ENCODE results near the gene DIPK1B. TPM values are rescaled to one million over a fixed set of nuclear protein-coding genes. Genes with fewer than 3 reads are reported as not detected.

DIPK1B gene
- total and polyA plus RNA-seq, 11 donors: 14.4 to 46.3 (median 19.8) TPM

GRCh38 chr9:136722969-136723356, 10.6 kb downstream of the DIPK1B start:
- no peaks in the 10 kb centered on the region for H3K9me3 ChIP-seq
- ATAC-seq: no peak
- peaks cover 11 to 91% (median 58%) of the 10 kb centered on the region in 12 donors for H3K4me1 ChIP-seq
- H3K27ac ChIP-seq: peak overlapping the region in 1 of 12 donors; percentile 61
- H3K27me3 ChIP-seq: no peaks in the 10 kb centered on the region
- intact Hi-C loops (cut with DNase I): no loop called here
- peaks cover 3 to 59% (median 49%) of the 10 kb centered on the region in 9 donors for H3K36me3 ChIP-seq
- 86 to 93% (median 88%) methylated on average over 11 to 24 of the region's 24 CpGs for WGBS, 4 donors
- DNase-seq: no peak
- no peak overlapping the region for H3K4me3 ChIP-seq
- no peak for TF ChIP-seq POLR2A (IDR thresholded peaks at IDR 0.05)

- intact Hi-C loops (cut with DNase I): no loop called here
- H3K36me3 ChIP-seq: peaks cover 3 to 59% (median 49%) of the 10 kb centered on the region in 9 donors
- 90 to 96% (median 92%) methylated on average over 24 to 32 of the region's 32 CpGs for WGBS, 4 donors
Measured at GRCh38 chr9:136723362-136723976, 11.1 kb downstream of the DIPK1B start.

GRCh38 chr9:136723989-136724388, 11.6 kb downstream of the DIPK1B start:
- no peak overlapping the region for H3K4me3 ChIP-seq
- intact Hi-C loops (cut with DNase I): no loop called here
- peaks cover 3 to 59% (median 49%) of the 10 kb centered on the region in 9 donors for H3K36me3 ChIP-seq
- H3K4me1 ChIP-seq: peaks cover 14 to 93% (median 65%) of the 10 kb centered on the region in 12 donors
- H3K27ac ChIP-seq: no peak overlapping the region
- H3K9me3 ChIP-seq: no peaks in the 10 kb centered on the region
- DNase-seq (no peak), ATAC-seq (no peak)
- TF ChIP-seq POLR2A (IDR thresholded peaks at IDR 0.05): no peak
- TF ChIP-seq CTCF (IDR thresholded peaks at IDR 0.05): no peak
- H3K27me3 ChIP-seq: no peaks in the 10 kb centered on the region
- 94 to 98% (median 96%) methylated on average over 7 to 8 of the region's 8 CpGs for WGBS, 4 donors

More at GRCh38 chr9:136723362-136723976, 11.1 kb downstream of the DIPK1B start:
- TF ChIP-seq POLR2A (IDR thresholded peaks at IDR 0.05) (no peak), CTCF (IDR thresholded peaks at IDR 0.05) (no peak)
- H3K4me3 ChIP-seq: no peak overlapping the region
- no peaks in the 10 kb centered on the region for H3K27me3 ChIP-seq
- no peak overlapping the region for H3K27ac ChIP-seq
- peaks cover 11 to 93% (median 60%) of the 10 kb centered on the region in 12 donors for H3K4me1 ChIP-seq
- ATAC-seq: no peak
- H3K9me3 ChIP-seq: no peaks in the 10 kb centered on the region
- DNase-seq: no peak

- H3K36me3 ChIP-seq: peaks cover 3 to 59% (median 49%) of the 10 kb centered on the region in 9 donors
- WGBS, 4 donors: 68 to 80% (median 73%) methylated on average over 7 of the region's 7 CpGs
- no peak for ATAC-seq
- TF ChIP-seq CTCF (IDR thresholded peaks at IDR 0.05): no peak
- no peak for TF ChIP-seq POLR2A (IDR thresholded peaks at IDR 0.05)
- intact Hi-C loops (cut with DNase I): loop anchor here in 3 of 10 donors (5.0 kb wide), 1 partner anchor 37 kb away; the partner anchor contains the start of gene AGPAT2 (in 3 of the 3)
- no peaks in the 10 kb centered on the region for H3K27me3 ChIP-seq
- H3K4me3 ChIP-seq: no peak overlapping the region
- H3K27ac ChIP-seq: no peak overlapping the region
- peaks cover 16 to 92% (median 64%) of the 10 kb centered on the region in 12 donors for H3K4me1 ChIP-seq
- no peak for DNase-seq
- H3K9me3 ChIP-seq: no peaks in the 10 kb centered on the region
Measured at GRCh38 chr9:136724772-136725171, 12.4 kb downstream of the DIPK1B start.
